Effector memory CD4-positive, alpha-beta T cell (primary cell): ENCODE measurements around the gene IRX6.

Experiments used
- DNase-seq, 3 donors: peaks; one replicate each; pipeline ENCODE4 v3.0.0-alpha.2; 2020
- H3K27ac ChIP-seq: 2 replicates; pipeline ENCODE4 v1.7.0; 2013; ENCODE audit warnings: mild to moderate bottlenecking, low read length, moderate library complexity; ENCODE audit not compliant: insufficient read depth, poor library complexity, severe bottlenecking
- H3K27me3 ChIP-seq: replicated peaks from 2 replicates; pipeline ENCODE4 v1.7.0; 2013; ENCODE audit warnings: mild to moderate bottlenecking, low read length; ENCODE audit not compliant: insufficient read depth, control insufficient read depth, poor library complexity, severe bottlenecking
- H3K36me3 ChIP-seq: 2 replicates; pipeline ENCODE4 v1.7.0; 2013; ENCODE audit warnings: mild to moderate bottlenecking, low read length, moderate library complexity; ENCODE audit not compliant: control insufficient read depth, insufficient read depth
- H3K4me1 ChIP-seq: 2 replicates; pipeline ENCODE4 v1.7.0; 2013; ENCODE audit warnings: low read length, mild to moderate bottlenecking; ENCODE audit not compliant: control insufficient read depth, insufficient read depth, poor library complexity, severe bottlenecking
- H3K4me3 ChIP-seq: 2 replicates; pipeline ENCODE4 v1.7.0; 2013; ENCODE audit warnings: low read length, low read depth, mild to moderate bottlenecking; ENCODE audit not compliant: insufficient read depth, poor library complexity, severe bottlenecking
- H3K9me3 ChIP-seq: 2 replicates; pipeline ENCODE4 v1.7.0; 2013; ENCODE audit warnings: mild to moderate bottlenecking, low read length, moderate library complexity; ENCODE audit not compliant: control insufficient read depth

The IRX6 gene

DNA sequence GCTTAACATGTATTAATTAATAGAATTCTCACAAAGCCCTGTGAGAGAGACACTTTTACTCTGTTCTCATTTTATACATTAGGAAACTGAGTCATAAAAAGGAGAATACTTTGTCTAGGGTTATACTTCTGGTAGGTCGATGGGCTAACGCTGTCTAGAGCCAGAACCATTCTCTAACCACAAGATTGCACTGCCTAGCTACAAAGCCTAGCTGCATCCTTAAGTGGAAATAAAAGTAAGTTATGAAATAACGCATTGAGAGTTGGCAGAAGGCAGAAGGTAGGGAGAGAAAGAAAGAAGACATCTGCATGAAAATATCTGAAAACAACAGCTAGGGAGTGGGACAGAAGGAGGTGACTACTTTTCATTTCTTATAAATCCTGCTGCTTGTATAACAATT is 33.2 kb downstream of the IRX6 start:
- H3K27me3 ChIP-seq: no peaks in the 10 kb centered on the region

DNA sequence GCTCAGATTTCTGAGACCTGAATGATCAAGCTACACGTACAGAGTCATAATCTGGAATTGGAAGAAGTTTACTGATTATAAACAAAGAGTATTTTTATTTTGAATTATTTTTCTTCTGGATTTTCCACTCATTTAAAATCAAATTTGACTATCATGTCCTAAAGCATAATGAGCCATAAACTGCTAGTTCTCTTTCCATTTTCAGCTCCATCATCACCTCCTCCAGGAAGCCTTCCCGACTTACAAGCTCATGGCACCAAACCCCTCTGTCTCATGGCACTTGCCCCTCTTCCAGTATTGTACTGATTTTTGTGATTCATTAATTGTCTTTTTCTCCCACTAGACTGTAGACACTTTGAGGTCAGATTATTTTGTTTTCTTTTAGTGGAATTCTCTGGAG is 35.9 kb downstream of the IRX6 start:
- Histone ChIP-seq H3K9me3 (no peaks in the 10 kb centered on the region), H3K4me3 (no peak overlapping the region), H3K36me3 (no peaks in the 10 kb centered on the region), H3K27me3 (no peaks in the 10 kb centered on the region), H3K4me1 (no peaks in the 10 kb centered on the region), H3K27ac (no peak overlapping the region)
- DNase-seq: no peak

More for the DNA sequence above, 33.2 kb downstream of the IRX6 start:
- H3K4me1 ChIP-seq: no peaks in the 10 kb centered on the region
- DNase-seq: no peak
- no peak overlapping the region for H3K27ac ChIP-seq
- no peaks in the 10 kb centered on the region for H3K36me3 ChIP-seq
- H3K4me3 ChIP-seq: no peak overlapping the region
- H3K9me3 ChIP-seq: no peaks in the 10 kb centered on the region

- Histone ChIP-seq H3K36me3 (no peaks in the 10 kb centered on the region), H3K27ac (no peak overlapping the region), H3K4me1 (no peaks in the 10 kb centered on the region), H3K4me3 (no peak overlapping the region), H3K9me3 (no peaks in the 10 kb centered on the region), H3K27me3 (no peaks in the 10 kb centered on the region)
- DNase-seq: no peak
These were observed 40.8 kb downstream of the IRX6 start for GRCh38 chr16:55364811-55365210.

DNA sequence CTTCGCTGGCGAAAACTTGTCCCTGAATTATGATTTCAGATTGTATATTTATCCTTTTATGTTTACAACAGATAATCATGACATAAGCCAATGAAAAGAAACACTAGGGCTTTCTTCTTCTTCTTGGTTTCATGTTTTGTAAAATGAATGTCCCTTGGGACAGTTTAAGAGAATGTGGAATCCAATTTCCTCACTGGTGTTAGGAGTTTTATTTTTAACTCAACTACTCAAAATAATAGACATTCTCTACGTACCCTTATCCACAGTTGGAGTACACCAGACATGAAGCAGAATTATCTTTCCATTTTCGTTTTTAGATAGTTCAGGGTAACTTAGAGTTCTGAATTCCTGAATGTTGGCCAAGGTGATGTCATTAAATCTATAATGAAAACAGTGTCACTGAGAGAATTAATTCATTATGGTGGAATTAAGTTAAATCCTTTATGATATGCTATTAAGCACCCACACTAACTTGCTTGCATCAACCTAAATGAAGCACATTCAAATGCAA is 43.4 kb downstream of the IRX6 start:
- Histone ChIP-seq H3K36me3 (no peaks in the 10 kb centered on the region), H3K27me3 (peaks cover 2% of the 10 kb centered on the region), H3K27ac (no peak overlapping the region), H3K9me3 (no peaks in the 10 kb centered on the region), H3K4me3 (no peak overlapping the region), H3K4me1 (peaks cover 2% of the 10 kb centered on the region)
- DNase-seq: no peak

GRCh38 chr16:55367866-55368603 is 44.0 kb downstream of the IRX6 start:
- Histone ChIP-seq H3K36me3 (no peaks in the 10 kb centered on the region), H3K9me3 (no peaks in the 10 kb centered on the region), H3K4me1 (peaks cover 2% of the 10 kb centered on the region), H3K27ac (no peak overlapping the region), H3K27me3 (peaks cover 2% of the 10 kb centered on the region), H3K4me3 (no peak overlapping the region)
- no peak for DNase-seq

DNA sequence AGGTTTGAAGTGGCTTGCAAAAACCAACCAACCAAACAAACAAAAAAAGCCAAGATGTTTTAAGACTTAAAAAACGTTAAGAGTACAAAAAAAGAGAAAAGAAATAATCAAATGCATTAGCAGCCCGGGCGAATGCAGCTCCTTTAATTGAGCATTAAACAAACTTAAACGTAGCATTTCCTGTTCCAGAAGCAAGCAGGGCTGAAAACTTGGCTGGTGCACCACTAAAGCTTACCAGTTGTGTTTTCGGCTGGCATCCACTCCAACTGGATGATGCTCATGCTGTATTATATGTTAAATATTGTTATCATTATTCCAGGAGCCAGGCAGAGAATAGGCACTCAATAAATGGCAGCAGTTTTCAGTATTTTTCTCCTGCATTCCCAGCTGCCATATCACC is 45.1 kb downstream of the IRX6 start:
- H3K36me3 ChIP-seq: no peaks in the 10 kb centered on the region
- H3K4me3 ChIP-seq: no peak overlapping the region
- no peaks in the 10 kb centered on the region for H3K9me3 ChIP-seq
- peaks cover 2% of the 10 kb centered on the region for H3K27me3 ChIP-seq
- no peak overlapping the region for H3K27ac ChIP-seq
- no peak for DNase-seq
- peaks cover 2% of the 10 kb centered on the region for H3K4me1 ChIP-seq

DNA sequence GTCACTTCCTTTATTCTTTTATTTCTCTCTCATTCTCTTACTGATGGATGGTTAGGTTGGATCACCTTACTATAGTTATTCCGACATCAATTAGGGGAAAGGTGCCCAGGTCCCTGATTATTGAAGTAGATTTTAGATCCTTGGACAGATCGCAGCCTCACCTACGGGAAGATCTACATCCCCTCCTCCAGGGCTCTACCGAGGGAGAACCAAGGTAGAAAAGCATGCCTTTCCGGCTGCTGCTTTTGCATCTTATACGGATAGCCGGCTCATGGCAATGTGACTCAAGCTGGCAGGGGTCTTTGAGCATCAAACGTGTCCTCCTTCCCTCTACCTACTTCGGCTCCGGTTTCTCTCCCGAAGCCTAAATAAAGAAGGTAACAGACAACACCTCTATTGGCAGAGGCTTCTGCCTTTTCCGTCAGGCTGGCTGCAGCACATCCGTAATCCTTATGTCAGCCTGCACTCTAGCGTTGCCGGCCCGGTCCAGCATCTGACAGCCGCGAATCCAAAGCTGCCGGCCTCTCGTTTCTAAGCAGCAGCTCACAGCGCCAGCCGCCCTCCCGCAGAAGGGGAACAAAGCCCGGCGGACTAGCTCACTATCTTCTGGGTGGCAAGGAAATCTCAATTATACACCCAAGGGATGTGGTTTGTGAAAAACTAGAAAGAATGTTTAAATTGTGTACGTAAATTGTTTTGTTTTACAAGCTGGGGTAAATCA is 46.9 kb downstream of the IRX6 start:
- Histone ChIP-seq H3K27ac (no peak overlapping the region), H3K4me1 (peaks cover 2% of the 10 kb centered on the region), H3K9me3 (no peaks in the 10 kb centered on the region), H3K4me3 (no peak overlapping the region), H3K27me3 (peaks cover 2% of the 10 kb centered on the region), H3K36me3 (no peaks in the 10 kb centered on the region)
- DNase-seq: no peak

DNA sequence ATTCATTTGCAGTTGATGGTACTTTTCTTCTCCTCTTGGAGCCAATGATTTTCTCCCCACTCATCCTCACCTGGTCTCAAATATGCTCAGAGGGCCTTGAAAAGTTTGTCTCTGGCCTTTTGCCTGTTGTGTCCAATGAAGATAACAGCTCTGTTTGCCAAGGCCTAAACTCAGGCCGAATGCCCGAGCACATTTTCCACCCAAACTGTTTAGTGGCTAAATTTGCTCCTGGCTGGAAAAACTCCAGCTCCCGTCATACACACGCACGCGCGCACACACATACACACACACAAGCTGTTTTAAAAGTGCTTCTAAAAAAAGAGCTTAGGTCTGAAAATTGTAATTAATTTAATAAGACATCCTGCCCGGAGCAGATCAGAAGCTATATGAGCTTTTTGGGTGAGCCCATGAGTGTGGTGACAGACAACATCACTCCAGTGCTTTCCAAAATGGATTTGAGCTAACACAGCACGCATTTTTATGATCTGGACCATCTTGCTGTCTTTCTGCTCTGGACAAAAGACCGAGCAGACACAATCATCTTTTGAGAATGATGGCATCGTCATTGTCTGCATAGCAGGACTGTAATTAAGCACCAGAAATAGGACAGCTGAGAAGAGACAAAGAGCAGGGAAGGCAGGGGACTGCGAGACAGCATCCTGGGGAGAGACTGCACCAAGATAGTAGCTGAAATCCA is 48.9 kb downstream of the IRX6 start:
- Histone ChIP-seq H3K27ac (no peak overlapping the region), H3K27me3 (peaks cover 2% of the 10 kb centered on the region), H3K36me3 (no peaks in the 10 kb centered on the region), H3K4me1 (peaks cover 2% of the 10 kb centered on the region), H3K4me3 (no peak overlapping the region), H3K9me3 (no peaks in the 10 kb centered on the region)
- DNase-seq: no peak

DNA sequence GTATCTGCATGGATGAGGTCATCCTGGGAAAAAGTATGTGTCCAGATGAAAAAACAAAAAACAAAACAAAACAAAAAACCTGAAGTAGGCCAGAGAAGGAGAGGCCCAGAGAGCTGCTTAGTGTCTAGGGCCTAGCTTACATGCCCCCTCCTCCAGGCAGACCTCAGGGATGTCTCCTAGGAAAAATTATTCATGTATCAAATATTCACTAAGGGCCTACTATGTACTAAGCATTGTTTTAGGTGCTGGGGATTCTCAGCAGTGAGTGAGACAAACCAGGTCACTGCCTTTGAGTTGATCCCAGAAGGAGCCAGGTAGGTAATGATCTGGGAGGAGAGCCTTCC is 49.5 kb downstream of the IRX6 start:
- Histone ChIP-seq H3K9me3 (no peaks in the 10 kb centered on the region), H3K4me1 (peaks cover 2% of the 10 kb centered on the region), H3K27me3 (peaks cover 2% of the 10 kb centered on the region), H3K36me3 (no peaks in the 10 kb centered on the region), H3K4me3 (no peak overlapping the region), H3K27ac (no peak overlapping the region)
- no peak for DNase-seq

DNA sequence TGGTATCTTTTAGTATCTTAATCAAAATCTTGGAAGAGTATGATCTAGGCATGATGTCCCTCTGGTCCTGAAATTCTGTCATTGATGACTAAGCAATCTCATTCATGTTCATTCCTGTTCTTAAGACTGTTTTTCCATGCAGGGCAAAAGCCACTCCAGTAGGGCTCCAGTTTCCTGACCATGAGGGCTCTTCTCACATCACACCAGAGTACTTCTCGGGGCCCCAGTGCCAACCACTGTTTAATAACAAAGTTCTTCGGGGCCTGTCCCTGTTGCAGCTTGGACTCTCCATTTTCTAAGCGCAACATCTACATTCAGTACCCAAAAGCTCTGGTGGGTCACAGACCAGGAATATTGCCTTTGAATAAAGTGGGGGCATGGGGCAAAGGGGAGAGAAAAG is 52.0 kb downstream of the IRX6 start:
- H3K36me3 ChIP-seq: no peaks in the 10 kb centered on the region
- no peak overlapping the region for H3K27ac ChIP-seq
- H3K9me3 ChIP-seq: no peaks in the 10 kb centered on the region
- DNase-seq: no peak
- no peak overlapping the region for H3K4me3 ChIP-seq
- peaks cover 2% of the 10 kb centered on the region for H3K27me3 ChIP-seq
- no peaks in the 10 kb centered on the region for H3K4me1 ChIP-seq
